ENCODE data around the gene KIRREL3.

Gene KIRREL3

DNA sequence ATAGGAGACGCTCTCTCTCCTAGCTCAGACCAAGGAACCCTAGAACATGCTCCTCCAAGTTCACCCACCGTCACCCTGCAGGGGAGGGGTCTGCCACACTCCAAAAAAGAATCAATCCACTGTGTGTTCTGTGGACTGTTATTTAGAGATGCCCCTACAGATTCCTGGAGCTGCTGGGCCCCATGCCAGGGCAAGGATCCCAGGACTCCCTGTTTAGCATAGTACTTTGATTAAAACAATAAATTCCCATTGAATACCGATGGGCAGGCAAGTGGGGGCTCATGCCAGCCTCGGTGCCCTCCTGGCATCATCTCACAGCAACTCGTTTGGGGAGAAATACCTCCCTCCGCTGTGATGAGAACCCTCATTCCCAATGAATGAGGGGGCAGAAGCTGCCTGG is 397.6 kb downstream of the KIRREL3 start:
- Histone ChIP-seq H3K36me3 (no peaks in the 10 kb centered on the region), H3K27ac (no peak overlapping the region), H3K4me1 (ENCODE audit: control insufficient read depth in 1 of 2, insufficient read depth in 1 of 2, low read depth in 1 of 2, low read length in 1 of 2) (no peaks in the 10 kb centered on the region), H3K4me3 (ENCODE audit: low read depth in 1 of 2, low read length in 1 of 2) (no peak overlapping the region), H3K9me3 (no peaks in the 10 kb centered on the region), H3K27me3 (peaks cover 65% of the 10 kb centered on the region)
- TF ChIP-seq, protein P1, sequence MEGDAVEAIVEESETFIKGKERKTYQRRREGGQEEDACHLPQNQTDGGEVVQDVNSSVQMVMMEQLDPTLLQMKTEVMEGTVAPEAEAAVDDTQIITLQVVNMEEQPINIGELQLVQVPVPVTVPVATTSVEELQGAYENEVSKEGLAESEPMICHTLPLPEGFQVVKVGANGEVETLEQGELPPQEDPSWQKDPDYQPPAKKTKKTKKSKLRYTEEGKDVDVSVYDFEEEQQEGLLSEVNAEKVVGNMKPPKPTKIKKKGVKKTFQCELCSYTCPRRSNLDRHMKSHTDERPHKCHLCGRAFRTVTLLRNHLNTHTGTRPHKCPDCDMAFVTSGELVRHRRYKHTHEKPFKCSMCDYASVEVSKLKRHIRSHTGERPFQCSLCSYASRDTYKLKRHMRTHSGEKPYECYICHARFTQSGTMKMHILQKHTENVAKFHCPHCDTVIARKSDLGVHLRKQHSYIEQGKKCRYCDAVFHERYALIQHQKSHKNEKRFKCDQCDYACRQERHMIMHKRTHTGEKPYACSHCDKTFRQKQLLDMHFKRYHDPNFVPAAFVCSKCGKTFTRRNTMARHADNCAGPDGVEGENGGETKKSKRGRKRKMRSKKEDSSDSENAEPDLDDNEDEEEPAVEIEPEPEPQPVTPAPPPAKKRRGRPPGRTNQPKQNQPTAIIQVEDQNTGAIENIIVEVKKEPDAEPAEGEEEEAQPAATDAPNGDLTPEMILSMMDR (IDR thresholded peaks at IDR 0.05), result no peak

DNA sequence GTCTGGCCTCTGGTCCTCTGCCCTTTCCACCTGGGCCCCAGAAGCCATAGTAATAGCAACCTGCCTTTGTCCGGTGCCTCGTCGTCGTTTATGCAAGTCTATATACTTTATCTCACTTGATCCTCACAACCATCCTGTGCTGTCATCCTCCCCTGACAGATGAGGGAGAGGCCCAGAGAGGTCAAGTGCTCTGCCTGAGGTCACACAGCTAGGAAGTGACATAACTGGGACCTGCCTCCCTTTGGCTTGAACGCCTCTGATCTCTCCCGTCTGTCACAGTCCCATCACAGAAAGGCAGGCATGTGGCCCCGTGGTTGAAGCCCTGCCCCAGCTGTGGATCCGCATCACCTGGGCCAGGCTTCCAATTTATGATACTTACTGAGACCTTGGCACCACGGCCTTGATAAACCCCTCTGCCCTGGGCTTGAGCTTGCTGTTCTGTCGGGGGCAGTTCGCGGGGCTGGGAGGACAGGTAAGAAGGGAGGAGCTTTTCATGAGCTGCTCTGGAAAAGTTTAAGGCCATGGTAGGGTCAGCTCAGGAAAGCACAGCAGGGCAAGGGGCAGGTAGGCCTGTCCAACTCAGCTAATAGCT is 398.1 kb downstream of the KIRREL3 start:
- H3K4me3 ChIP-seq (ENCODE audit: low read depth in 1 of 2, low read length in 1 of 2), result no peak overlapping the region
- H3K27me3 ChIP-seq, result peaks cover 62% of the 10 kb centered on the region
- H3K4me1 ChIP-seq (ENCODE audit: control insufficient read depth in 1 of 2, insufficient read depth in 1 of 2, low read depth in 1 of 2, low read length in 1 of 2), result no peaks in the 10 kb centered on the region
- H3K27ac ChIP-seq, result no peak overlapping the region
- TF ChIP-seq, protein P1 (IDR thresholded peaks at IDR 0.05), result no peak
- no peaks in the 10 kb centered on the region for H3K36me3 ChIP-seq
- H3K9me3 ChIP-seq, result no peaks in the 10 kb centered on the region

DNA sequence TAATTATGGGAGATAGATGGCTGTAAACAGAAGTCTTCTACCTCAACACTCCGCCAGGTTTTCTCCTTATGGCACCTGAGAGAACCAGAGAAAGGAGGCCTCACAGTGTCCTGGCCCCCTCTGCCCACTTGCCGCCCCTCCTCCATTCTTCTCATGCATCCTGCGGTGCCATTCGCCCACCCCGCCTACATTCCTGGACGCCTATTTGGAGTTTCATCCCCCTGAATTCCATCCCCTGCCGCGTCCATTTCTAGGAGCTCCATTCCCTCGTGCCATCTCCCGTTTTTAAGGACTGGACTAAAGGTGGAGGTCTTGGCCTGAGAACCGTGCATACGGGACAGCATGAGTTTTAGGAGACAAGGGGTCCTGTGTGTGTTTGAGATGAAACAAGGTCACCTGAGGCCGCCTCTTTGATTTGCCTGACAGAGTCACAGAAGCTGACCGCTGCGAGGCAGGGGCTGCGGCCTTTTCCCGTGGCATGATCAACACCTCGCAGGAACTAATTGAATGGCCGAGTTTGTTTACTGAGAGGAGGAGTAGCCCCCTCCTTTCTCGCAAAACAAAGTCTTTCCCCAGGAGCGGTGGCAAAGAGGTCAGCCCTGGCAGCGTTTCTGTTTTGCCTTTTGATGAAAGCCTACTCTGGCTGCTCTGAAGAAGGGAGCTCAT is 398.9 kb downstream of the KIRREL3 start:
- TF ChIP-seq, protein P1 (IDR thresholded peaks at IDR 0.05), result no peak
- no peak overlapping the region for H3K4me3 ChIP-seq (ENCODE audit: low read depth in 1 of 2, low read length in 1 of 2)
- H3K27ac ChIP-seq, result no peak overlapping the region
- H3K4me1 ChIP-seq (ENCODE audit: control insufficient read depth in 1 of 2, insufficient read depth in 1 of 2, low read depth in 1 of 2, low read length in 1 of 2), result no peaks in the 10 kb centered on the region
- no peaks in the 10 kb centered on the region for H3K9me3 ChIP-seq
- H3K27me3 ChIP-seq, result peaks cover 55% of the 10 kb centered on the region
- no peaks in the 10 kb centered on the region for H3K36me3 ChIP-seq

DNA sequence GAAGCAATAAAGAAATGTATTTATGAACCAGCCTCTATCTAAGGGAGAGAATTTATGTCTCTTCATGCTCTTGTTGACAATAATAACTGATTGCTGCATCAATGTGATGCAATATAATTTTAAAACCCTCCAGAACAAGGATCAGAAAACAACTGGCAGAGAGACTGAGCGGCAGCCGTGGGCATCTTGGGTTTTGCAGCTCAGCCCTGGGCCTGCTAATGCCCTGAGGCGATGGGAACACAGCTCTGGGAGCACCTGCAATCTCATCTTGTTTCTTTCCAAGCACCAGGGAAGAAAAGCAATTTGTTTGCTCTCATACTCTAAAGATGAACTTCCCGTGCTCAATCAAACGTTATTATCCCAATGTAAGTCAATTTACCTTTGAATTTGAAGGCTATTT is 399.4 kb downstream of the KIRREL3 start:
- TF ChIP-seq, protein P1 (IDR thresholded peaks at IDR 0.05), result no peak
- Histone ChIP-seq H3K27me3 (peaks cover 49% of the 10 kb centered on the region), H3K4me3 (ENCODE audit: low read depth in 1 of 2, low read length in 1 of 2) (no peak overlapping the region), H3K9me3 (no peaks in the 10 kb centered on the region), H3K36me3 (no peaks in the 10 kb centered on the region), H3K27ac (no peak overlapping the region), H3K4me1 (ENCODE audit: control insufficient read depth in 1 of 2, insufficient read depth in 1 of 2, low read depth in 1 of 2, low read length in 1 of 2) (no peaks in the 10 kb centered on the region)

DNA sequence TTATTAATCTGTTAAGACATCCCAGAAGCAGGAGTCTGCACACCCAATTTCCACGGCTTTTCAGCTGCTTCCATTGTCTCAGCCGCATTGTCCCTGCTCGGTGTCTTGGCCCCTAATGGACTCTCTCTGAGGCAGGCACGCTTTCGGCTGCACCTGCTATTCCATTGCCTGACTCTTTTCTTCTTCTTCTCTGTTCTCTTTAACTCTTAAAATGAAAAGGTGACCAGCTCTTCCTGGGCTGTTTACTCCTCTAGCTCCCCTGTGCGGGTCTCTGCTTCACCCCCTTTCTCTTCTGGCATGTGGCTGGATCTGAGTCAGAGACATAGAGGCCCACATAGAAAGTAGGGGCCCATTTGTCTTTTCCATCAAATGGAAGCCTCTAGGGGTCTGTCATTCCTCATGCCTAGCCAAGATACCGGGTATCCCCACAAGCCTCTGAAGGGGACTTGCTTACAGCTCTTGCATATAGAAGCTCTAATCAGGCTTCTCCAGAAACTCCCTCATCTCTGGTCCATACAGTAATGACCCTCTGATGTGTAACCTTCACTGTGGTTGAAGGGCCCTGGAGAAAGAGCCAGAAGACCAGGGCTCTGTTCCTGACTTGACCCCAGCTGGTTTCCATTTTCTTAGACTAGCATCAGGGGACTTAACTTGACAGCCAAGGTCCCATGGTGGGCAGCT is 401.2 kb downstream of the KIRREL3 start:
- H3K27me3 ChIP-seq, result peaks cover 39% of the 10 kb centered on the region
- no peak overlapping the region for H3K27ac ChIP-seq

More for the DNA sequence above, 401.2 kb downstream of the KIRREL3 start:
- TF ChIP-seq, protein P1 (IDR thresholded peaks at IDR 0.05), result no peak
- Histone ChIP-seq H3K4me3 (ENCODE audit: low read depth in 1 of 2, low read length in 1 of 2) (no peak overlapping the region), H3K4me1 (ENCODE audit: control insufficient read depth in 1 of 2, insufficient read depth in 1 of 2, low read depth in 1 of 2, low read length in 1 of 2) (no peaks in the 10 kb centered on the region), H3K36me3 (no peaks in the 10 kb centered on the region), H3K9me3 (no peaks in the 10 kb centered on the region)

Data from neutrophil (primary cell).